Panc1 (cell line): ENCODE measurements around the gene TMEM109. TPM values are rescaled to one million over a fixed set of nuclear protein-coding genes. Genes with fewer than 3 reads are reported as not detected.

ENCODE experiments used
- ATAC-seq: fragments of 200-7000 bp; cut with Tn5 transposase; 2 replicates; pipeline ENCODE4 v1.9.1; 2020; ENCODE audit warnings: mild to moderate bottlenecking, moderate library complexity
- BruUV-seq: library from RNA; stranded (reverse); fragments of 400-500 nt; replicated peaks from 2 replicates; lab custom pipeline; 2021; lab: Mats Ljungman, UMichigan
- CTCF ChIA-PET: fragments of 300-600 bp; sonication (Branson Sonifier 250); formaldehyde crosslinking; loops from one replicate; lab custom pipeline; 2022; ENCODE audit warnings: antibody characterized with exemption; lab: Charles Lee
- POLR2A ChIA-PET: fragments of 300-600 bp; sonication (Branson Sonifier 250); formaldehyde crosslinking; loops from one replicate; lab custom pipeline; 2022; ENCODE audit warnings: antibody characterized with exemption; lab: Charles Lee
- DNase-seq: peaks from one replicate; pipeline ENCODE4 v3.0.0-alpha.2; 2010; ENCODE audit warnings: low read depth, low spot score
- H3K27ac ChIP-seq: 2 replicates; pipeline ENCODE4 v1.5.1; 2011; ENCODE audit warnings: mild to moderate bottlenecking, low read length, inconsistent platforms
- H3K27me3 ChIP-seq: fragments of 200-500 bp; sonication (Bioruptor generic); 2 replicates; pipeline ENCODE4 v1.6.0; 2014; ENCODE audit warnings: low read length, inconsistent platforms; ENCODE audit not compliant: control insufficient read depth, insufficient read depth
- H3K36me3 ChIP-seq: fragments of 200-500 bp; sonication (Bioruptor generic); 2 replicates; pipeline ENCODE4 v1.5.1; 2014; ENCODE audit warnings: inconsistent platforms, mild to moderate bottlenecking, low read length, moderate library complexity; ENCODE audit not compliant: control insufficient read depth, insufficient read depth
- H3K4me1 ChIP-seq: 2 replicates; pipeline ENCODE4 v1.5.1; 2011; ENCODE audit warnings: inconsistent platforms, mild to moderate bottlenecking, low read length, moderate library complexity; ENCODE audit not compliant: control insufficient read depth, insufficient read depth
- H3K4me3 ChIP-seq, 2 experiments: 2 replicates each; pipeline ENCODE4 v1.5.1; 2011 to 2012; ENCODE audit warnings: low read depth in 2 of 2, low read length in 2 of 2, mild to moderate bottlenecking in 2 of 2, inconsistent platforms in 1 of 2, moderate library complexity in 1 of 2
- H3K9me3 ChIP-seq: fragments of 200-500 bp; sonication (Bioruptor generic); 2 replicates; pipeline ENCODE4 v1.5.1; 2014; ENCODE audit warnings: low read depth, mild to moderate bottlenecking, inconsistent platforms, low read length, moderate library complexity; ENCODE audit not compliant: control insufficient read depth, insufficient read depth
- POLR2AphosphoS5 ChIP-seq: IDR thresholded peaks from 2 replicates; pipeline ENCODE4 v1.6.1; 2012; ENCODE audit warnings: mild to moderate bottlenecking, low read depth, low read length, moderate library complexity
- SIN3A ChIP-seq: IDR thresholded peaks from 2 replicates; pipeline ENCODE4 v1.6.1; 2012; ENCODE audit warnings: low read depth, mild to moderate bottlenecking, low read length, moderate library complexity, borderline replicate concordance; ENCODE audit not compliant: insufficient read depth
- TCF7L2 ChIP-seq: IDR thresholded peaks from 2 replicates; pipeline ENCODE4 v1.6.1; 2011; ENCODE audit warnings: mild to moderate bottlenecking, low read depth, low read length, inconsistent platforms
- in situ Hi-C: cut with HindIII; loops from 2 replicates; pipeline ENCODE4 v1.10.0; 2016; ENCODE audit warnings: low sequenced_read_pairs, low pct_unique_long_range_greater_than_20kb
- intact Hi-C: fragments of 100-400 bp; cut with micrococcal nuclease; formaldehyde crosslinking; loops from one replicate; pipeline ENCODE4 v1.10.0; 2022; ENCODE audit not compliant: unreplicated experiment
- total RNA-seq: library from RNA; stranded (reverse); gene quantifications from one replicate; pipeline ENCODE4 v1.2.1, GENCODE V29; 2021; ENCODE audit not compliant: unreplicated experiment
- TF ChIP-seq, protein P1 (sequence below), 2 experiments: IDR thresholded peaks; 2 replicates each; pipeline ENCODE4 v1.6.1; 2011 to 2012; ENCODE audit warnings: low read depth in 2 of 2, control low read depth in 1 of 2, low read length in 1 of 2, mild to moderate bottlenecking in 1 of 2, moderate library complexity in 1 of 2; ENCODE audit not compliant: insufficient read depth in 1 of 2
- TF ChIP-seq, protein P2 (sequence below): fragments of 450-650 bp; IDR thresholded peaks from 2 replicates; pipeline ENCODE4 v1.5.1; 2017; ENCODE audit warnings: mild to moderate bottlenecking

Gene TMEM109
- total RNA-seq, 1 experiment from 2014 or later, result 91.8 TPM

DNA sequence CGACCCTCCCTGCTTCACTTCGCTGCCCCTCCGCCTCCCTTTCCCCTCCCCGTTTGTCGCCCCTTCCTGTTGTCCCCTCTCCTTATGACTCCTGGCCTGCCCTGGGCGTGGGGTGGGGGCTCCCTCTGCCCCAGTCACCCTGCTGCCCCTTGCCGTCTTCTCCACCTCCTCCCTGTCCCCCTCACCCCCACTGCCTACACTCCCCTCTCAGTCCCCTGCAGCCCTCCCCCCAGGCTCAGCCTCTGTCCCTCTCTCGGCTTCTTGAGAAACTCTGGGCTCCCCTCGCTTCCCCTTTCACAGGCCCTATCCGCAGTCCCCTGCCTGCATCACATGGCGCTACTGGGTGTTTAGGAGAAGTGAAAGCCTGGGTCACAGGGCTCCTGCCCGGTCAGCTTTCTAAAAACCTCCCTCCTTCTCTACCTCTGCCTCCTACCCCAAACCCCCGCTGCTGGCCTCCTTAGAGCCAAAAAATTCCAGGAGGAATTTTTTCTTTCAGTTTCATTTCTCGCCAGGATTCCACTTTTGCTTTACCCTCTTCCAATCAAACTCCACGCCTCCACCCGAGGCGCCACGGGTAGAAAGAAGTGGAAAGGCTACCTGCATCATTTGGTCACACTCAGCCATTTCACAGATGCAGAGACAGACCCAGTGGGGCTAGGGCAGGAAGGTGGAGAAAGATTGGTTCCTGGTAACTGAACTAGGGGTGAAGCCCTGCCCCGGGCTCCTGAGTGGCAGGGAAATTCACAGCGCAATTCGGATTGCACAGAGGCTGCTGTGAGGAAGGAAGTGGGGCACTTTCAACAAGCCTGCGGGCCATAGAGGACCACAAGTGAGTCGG is 38.2 kb downstream of the TMEM109 start, which contains the start of gene SLC15A3:
Gene SLC15A3 (minus strand): TSS at position 273 of the 838 bp plus-strand sequence. CDS start 625 bp downstream, outside the sequence.
- ChIA-PET CTCF (no interaction called here), POLR2A (no interaction called here)
- DNase-seq (no peak), ATAC-seq (peak; percentile 75)
- peak within 1 kb of the TSS; percentile 35 to 69 for H3K4me3 ChIP-seq
- no TSS peak for BruUV-seq
- TF ChIP-seq POLR2AphosphoS5 (no peak), SIN3A (no peak), TCF7L2 (no peak)
- TF ChIP-seq, protein P1, sequence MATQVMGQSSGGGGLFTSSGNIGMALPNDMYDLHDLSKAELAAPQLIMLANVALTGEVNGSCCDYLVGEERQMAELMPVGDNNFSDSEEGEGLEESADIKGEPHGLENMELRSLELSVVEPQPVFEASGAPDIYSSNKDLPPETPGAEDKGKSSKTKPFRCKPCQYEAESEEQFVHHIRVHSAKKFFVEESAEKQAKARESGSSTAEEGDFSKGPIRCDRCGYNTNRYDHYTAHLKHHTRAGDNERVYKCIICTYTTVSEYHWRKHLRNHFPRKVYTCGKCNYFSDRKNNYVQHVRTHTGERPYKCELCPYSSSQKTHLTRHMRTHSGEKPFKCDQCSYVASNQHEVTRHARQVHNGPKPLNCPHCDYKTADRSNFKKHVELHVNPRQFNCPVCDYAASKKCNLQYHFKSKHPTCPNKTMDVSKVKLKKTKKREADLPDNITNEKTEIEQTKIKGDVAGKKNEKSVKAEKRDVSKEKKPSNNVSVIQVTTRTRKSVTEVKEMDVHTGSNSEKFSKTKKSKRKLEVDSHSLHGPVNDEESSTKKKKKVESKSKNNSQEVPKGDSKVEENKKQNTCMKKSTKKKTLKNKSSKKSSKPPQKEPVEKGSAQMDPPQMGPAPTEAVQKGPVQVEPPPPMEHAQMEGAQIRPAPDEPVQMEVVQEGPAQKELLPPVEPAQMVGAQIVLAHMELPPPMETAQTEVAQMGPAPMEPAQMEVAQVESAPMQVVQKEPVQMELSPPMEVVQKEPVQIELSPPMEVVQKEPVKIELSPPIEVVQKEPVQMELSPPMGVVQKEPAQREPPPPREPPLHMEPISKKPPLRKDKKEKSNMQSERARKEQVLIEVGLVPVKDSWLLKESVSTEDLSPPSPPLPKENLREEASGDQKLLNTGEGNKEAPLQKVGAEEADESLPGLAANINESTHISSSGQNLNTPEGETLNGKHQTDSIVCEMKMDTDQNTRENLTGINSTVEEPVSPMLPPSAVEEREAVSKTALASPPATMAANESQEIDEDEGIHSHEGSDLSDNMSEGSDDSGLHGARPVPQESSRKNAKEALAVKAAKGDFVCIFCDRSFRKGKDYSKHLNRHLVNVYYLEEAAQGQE (IDR thresholded peaks at IDR 0.05; ENCODE audit: insufficient read depth in 1 of 2, low read depth in 2 of 2, low read length in 1 of 2), result no peak
- TF ChIP-seq, protein P2, sequence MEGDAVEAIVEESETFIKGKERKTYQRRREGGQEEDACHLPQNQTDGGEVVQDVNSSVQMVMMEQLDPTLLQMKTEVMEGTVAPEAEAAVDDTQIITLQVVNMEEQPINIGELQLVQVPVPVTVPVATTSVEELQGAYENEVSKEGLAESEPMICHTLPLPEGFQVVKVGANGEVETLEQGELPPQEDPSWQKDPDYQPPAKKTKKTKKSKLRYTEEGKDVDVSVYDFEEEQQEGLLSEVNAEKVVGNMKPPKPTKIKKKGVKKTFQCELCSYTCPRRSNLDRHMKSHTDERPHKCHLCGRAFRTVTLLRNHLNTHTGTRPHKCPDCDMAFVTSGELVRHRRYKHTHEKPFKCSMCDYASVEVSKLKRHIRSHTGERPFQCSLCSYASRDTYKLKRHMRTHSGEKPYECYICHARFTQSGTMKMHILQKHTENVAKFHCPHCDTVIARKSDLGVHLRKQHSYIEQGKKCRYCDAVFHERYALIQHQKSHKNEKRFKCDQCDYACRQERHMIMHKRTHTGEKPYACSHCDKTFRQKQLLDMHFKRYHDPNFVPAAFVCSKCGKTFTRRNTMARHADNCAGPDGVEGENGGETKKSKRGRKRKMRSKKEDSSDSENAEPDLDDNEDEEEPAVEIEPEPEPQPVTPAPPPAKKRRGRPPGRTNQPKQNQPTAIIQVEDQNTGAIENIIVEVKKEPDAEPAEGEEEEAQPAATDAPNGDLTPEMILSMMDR, result no peak
- H3K36me3 ChIP-seq, result no peaks in the 10 kb centered on the region
- no peaks in the 10 kb centered on the region for H3K4me1 ChIP-seq
- H3K27me3 ChIP-seq, result no peaks in the 10 kb centered on the region
- in situ Hi-C loops (no loop called here), intact Hi-C loops (no loop called here)
- no peaks in the 10 kb centered on the region for H3K9me3 ChIP-seq
- peak within 1 kb of the TSS; percentile 78 for H3K27ac ChIP-seq

DNA sequence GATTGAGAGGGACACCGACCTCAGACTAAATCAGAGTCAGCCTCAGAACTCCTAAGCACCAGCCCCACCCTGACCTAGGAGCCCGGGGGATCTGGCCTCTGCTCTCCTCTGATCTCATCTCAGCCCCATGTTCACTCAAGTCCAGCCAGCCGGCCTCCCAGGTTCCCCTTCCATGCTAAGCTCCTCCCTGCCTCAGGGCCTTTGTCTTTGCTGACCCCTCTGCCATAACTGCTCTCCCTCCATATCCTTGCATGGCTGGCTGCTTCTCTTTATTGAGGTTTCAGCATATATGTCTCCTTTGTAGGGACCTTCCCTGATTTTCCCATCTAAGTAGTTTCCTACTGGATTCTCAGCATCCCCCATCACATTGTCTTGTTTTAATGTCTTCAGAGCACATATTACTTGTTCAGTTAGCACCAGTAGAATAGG is 38.8 kb downstream of the TMEM109 start:
- Histone ChIP-seq H3K27me3 (no peaks in the 10 kb centered on the region), H3K4me3 (peak overlapping the region in 1 of 2 experiments; percentile 69; a peak in 3 of 4 replicates), H3K9me3 (no peaks in the 10 kb centered on the region), H3K36me3 (no peaks in the 10 kb centered on the region), H3K27ac (peak overlapping the region; percentile 78), H3K4me1 (no peaks in the 10 kb centered on the region)
- ATAC-seq (no peak; the same call in 1 of the 2 replicates), DNase-seq (no peak)
- ChIA-PET CTCF (interaction anchor here (0.8 kb wide), 1 partner anchor 33 kb away, joined by 3 read pairs; no protein-coding TSS in a partner anchor), POLR2A (interaction anchor here (0.6 kb wide), 1 partner anchor 27 kb away, joined by 3 read pairs; no protein-coding TSS in a partner anchor)
- BruUV-seq, result no TSS peak
- in situ Hi-C loops (no loop called here), intact Hi-C loops (no loop called here)
- no peak for TF ChIP-seq POLR2AphosphoS5
